IPS-NIHi7 (cell line): ENCODE measurements around the gene CREB3L2.
"Not testable (repeated sequence)": the region's sequence is repeated elsewhere in the genome, so short reads cannot be mapped to it uniquely, and the experiment has no call there.

Source experiments
- DNase-seq: peaks from one replicate; pipeline ENCODE4 v3.0.0; 2012; ENCODE audit warnings: mixed read lengths; ENCODE audit errors: extremely low spot score

Gene CREB3L2

DNA sequence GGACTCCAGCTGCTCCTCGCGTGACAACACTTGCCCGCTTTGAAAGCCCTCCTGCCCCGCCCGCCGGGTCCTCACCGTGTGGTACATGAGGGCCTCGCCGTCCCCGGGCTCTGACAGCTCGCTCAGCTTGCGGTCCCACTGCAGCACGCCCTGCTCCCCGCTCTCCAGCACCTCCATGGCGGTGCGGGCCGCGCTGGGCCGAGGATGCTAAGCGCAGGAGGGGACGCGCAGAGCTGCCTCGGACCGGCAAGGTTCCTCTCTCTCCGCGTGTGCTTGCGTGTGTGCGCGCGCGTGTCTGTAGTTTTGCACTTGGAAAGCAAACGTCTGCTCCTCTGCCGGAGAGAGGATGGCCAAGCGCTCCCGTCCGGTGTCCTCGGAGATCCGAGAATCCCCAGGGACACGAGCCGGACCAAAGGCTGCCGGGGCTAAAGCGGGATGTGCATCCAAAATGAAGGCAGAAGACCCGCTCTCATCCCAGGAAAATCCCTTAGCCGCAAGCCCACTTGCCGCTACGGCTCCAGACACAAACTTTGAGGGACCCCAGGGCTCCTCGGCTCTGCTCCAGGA is at the start of gene CREB3L2:
Gene CREB3L2, minus strand, starts transcription at position 558 of the 567 bp plus-strand sequence. Its CDS starts 381 bp downstream, at position 177.
- DNase-seq: peak; percentile 51

GRCh38 chr7:138049505-138050116 is 47.7 kb upstream of the CREB3L2 start:
- DNase-seq: no peak

DNA sequence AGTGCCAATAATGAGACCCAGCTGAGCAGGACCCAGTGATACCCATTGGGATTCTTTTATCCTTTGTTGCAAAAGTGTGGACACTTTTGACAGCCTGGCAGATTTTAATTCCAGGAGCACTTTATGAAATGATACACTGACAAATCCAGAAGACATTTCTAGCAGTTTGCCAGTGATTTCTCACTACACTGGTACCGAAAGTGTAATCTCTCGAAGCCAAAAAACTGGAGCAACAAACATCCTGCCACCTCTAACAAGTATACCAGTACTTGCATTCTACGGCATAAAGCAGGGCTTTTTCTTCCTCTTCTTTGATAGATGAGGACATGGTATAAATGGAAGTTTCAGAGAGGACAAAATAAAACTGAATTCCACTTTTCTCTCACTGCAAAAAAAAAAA is 46.0 kb upstream of the CREB3L2 start:
- DNase-seq: no peak

DNA sequence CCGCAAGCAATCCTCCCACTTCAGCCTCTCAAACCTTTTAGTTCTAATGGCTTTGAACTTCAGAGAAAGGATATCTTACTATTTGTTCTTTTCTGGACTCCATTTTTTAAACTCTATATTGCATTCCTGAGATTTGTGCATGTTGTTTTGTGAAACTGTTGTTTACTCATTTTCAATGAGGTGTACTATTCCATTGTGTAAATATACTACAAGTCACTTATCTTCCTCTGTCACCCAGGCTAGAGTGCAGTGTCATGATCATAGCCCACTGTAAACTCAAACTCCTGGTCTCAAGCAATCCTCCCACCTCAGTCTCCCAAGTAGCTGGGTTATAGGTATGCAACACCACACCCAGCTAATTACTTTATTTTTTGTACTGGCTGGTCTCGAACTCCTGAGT is 43.0 kb upstream of the CREB3L2 start:
- no peak for DNase-seq

GRCh38 chr7:138040063-138040462 is 38.2 kb upstream of the CREB3L2 start:
- not testable (repeated sequence) for DNase-seq

DNA sequence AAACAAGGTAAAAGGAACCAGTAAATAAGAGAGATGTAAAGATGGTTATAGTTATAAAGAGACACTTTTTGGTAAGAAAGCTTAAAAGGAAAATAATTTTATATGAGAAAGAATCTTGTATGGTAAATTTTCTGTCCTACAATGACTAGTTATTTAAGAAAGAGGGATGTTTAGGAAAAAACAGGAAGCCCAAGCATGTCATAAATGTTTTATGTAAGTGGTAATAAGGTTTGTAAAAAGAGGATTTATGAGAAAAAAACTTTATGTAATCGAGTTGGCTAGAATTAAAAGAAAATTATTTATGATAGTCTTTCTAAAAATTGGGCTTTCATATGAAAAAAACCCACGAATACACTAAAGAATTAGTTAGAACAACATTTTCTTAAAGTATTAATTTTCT is 34.2 kb upstream of the CREB3L2 start:
- no peak for DNase-seq

- no peak for DNase-seq
These were observed 31.4 kb upstream of the CREB3L2 start for GRCh38 chr7:138033241-138033640.

- DNase-seq: no peak
These were observed 30.9 kb upstream of the CREB3L2 start for GRCh38 chr7:138032770-138033169.

- DNase-seq: no peak
These were observed 30.3 kb upstream of the CREB3L2 start for GRCh38 chr7:138032186-138032585.

DNA sequence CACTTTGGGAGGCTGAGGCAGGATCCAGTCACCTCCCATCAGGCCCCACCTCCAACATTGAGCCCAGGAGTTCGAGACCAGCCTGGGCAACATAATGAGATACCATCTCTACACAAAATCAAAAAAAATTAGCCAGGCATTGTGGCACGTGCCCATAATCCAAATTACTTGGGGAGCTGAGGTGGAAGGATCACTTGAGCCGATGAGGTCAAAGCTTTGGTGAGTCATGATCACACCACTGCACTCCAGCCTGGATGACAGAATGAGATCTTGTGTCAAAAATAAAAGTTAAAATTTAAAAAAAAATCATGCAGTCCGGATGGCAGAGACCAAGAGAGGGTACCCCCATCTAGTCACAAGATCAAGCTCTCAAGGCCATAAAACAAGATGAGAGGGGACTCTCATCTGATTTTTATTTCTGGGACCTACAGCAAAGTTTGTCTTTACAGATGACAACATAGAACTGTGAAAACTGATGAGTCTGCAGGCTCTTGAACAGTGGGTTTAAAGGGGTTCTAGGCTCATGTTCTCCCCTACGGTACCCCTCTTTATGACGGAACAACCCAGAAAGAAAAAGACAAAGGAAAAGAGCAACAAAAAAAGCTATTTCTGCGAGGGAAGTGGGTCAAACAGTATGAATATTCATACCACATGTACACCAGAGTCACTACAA is 28.9 kb upstream of the CREB3L2 start:
- no peak for DNase-seq

DNA sequence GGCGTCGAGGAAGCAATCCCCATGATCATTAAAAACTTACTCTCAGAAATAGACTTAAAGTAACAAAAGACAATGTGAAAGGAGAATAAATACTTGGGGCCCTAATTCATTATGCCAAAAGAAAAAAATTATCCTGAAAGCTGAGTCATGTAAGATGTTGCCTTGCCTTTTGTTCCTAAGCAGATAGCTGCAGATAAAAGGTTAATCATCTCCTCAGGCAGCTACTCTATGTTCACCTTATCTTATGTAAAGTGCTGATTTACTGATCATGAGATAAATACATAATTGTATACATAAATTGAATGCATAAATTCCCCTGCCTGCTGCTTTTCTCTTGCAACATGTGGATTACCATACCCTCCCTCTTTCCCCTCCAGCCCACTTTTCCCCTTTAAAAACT is 28.1 kb upstream of the CREB3L2 start:
- DNase-seq: no peak

- DNase-seq: no peak
These were observed 27.2 kb upstream of the CREB3L2 start for GRCh38 chr7:138029126-138029525.

DNA sequence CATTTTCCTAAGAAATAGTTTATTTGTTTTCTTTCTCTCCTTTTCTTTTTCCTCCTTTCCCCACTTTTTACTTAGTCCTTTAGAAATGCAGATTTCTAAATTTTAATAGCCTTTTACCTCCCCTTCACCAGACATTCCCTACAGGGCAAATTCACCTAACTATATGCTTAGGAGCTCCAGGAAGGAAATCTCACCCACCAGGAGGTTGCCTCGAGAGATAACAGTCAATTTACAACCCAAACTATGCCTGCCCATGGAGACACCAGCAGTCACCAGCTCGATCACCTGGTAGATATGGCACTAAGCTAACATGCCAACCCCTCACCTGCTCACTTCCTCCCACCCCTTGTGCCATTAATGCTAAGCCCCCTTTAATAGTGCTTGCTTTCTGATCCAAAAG is 25.2 kb upstream of the CREB3L2 start:
- no peak for DNase-seq

DNA sequence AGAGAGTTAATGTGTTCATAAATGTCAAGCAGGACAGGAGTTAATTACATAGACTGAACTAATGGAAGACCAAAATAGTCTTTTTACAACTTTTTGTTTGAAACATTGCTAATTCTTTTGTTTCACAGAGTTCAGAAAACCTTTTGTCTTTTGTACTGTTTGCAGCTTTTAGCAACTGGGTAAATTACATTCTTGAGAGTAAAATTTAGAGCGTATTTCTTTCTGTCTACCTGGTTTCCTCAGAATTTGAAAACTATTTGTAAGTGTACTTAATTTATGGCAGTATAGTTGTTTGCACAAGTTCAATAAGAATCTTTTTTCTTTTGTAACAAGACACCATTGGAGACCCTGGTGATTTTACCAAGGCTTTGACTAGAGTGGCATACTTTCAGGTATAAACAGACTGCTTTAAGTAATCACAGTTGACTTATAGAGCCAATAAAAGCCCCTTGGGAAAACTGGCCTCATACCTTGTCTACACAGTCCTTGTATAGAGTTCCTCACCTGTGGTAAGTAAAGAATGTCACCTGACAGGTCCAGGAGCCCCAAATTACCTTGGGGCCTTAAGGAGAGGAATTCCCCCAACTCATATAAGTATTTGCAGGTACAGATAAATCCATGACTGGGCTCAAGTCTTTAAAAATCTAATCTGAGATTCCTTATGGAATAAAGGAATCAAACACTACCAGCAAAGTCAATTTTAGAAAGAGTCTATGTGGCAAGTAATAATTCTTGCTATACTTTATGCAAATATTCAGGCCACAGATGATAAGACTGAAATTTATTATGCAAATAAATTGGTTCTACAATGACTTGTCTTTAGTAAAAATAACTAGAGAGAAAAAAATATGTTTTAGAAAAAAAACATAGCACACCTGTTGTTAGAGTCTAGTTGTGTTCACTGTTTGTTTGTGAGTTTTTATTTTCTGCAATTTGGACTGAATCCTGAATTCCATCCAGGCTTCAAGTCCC is 23.6 kb upstream of the CREB3L2 start:
- no peak for DNase-seq

DNA sequence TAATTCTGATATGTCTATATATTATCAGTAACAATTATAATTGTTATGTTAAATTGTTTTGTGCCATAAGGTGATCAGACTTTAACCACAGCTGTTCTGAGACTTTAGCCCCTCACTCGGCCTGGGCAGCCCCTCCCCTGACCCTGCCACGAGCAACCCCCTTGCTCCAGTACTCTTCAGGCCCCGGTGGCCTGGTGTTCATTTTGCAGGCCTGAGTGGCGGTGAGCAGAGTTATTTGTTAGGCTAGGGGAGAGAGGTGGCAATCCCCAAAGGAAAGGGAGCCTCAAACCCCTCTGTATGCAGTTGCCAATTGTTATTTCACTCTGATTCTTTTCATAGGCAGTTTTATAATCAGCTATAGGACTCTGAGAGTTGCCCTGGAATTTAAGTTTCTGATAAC is 22.9 kb upstream of the CREB3L2 start:
- DNase-seq: no peak

DNA sequence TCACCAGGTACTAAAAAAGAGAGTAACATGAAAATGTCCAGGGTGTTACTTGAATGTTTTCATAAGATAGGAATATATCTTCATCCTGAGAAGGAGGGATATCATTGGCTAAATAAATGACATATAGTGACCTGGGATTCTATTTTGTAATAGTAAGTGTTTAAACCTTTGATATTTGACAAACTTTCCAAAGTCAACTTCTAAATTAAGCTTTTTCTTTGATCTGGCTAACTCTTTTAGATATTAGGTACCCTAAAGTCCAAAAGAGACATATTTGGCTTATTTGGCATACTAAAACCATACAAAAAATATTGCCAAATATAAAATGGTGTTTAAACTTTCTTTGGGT is 22.4 kb upstream of the CREB3L2 start:
- DNase-seq: no peak

- no peak for DNase-seq
These were observed 21.9 kb upstream of the CREB3L2 start for GRCh38 chr7:138023618-138024342.

DNA sequence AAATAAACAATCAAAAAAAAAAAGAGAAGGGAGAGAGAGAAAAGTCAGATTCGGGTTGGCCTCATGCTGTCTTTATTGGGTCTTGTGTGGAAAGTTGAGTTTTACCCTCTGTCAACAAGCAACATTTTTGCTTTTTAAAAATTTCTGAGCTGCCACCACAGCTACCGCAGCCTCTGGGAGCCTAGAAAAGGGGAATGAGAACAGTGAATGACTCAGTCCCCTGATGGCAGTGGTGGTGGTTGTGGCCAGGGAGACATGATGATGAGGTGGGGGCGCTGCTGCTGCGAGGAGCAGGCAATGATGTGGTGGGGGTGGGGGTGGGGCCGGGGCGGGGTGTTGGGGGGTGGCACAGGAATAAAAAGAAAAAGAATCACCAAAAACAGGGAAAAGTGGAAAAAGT is 20.0 kb upstream of the CREB3L2 start:
- DNase-seq: no peak

GRCh38 chr7:138017992-138018391 is 16.1 kb upstream of the CREB3L2 start:
- no peak for DNase-seq

DNA sequence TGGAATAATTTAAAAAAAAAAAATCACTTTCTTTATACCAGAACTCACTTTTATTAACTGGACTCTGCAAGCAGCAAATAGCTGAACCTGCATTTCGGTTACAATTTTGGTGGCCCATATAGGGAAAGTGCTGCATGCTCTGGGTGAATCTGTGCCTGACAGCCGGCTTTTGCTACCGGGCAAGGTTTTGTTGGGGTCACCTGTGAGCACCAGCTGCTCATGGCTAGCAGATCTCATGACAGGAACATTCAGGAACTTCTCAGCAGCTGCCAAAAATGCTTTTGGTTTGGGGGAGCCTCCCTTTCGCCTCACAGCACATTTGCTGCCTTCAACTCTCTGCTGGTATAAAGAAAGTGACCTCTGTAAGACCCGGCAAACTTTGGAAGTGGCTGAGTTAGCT is 13.2 kb upstream of the CREB3L2 start:
- no peak for DNase-seq

GRCh38 chr7:138014686-138015085 is 12.8 kb upstream of the CREB3L2 start:
- no peak for DNase-seq

DNA sequence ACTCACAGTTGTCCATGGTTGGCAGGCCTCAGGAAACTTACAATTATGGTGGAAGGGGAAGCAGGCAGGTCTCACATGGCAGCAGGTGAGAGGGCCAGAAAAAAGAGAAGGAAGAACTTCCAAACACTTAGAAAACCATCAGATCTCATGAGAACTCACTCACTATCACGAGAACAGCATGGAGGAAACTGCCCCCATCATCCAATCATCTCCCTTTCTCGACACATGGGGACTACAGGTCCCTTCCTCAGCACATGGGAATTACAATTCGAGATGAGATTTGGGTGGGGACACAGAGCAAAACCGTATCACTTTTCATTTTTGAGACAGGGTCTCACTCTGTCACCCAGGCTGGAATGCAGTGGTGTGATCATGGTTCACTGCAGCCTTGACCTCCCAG is 12.3 kb upstream of the CREB3L2 start:
- DNase-seq: not testable (repeated sequence)
